ENCODE measurements around the gene PLXNB1. TPM values are rescaled to one million over a fixed set of nuclear protein-coding genes. Genes with fewer than 3 reads are reported as not detected.

PLXNB1 gene
- total and polyA plus RNA-seq, 2 of the 13 experiments (the other 11 are each of a cell fraction or from before 2014, with no cell fraction given) = 86.0 to 143 TPM

DNA sequence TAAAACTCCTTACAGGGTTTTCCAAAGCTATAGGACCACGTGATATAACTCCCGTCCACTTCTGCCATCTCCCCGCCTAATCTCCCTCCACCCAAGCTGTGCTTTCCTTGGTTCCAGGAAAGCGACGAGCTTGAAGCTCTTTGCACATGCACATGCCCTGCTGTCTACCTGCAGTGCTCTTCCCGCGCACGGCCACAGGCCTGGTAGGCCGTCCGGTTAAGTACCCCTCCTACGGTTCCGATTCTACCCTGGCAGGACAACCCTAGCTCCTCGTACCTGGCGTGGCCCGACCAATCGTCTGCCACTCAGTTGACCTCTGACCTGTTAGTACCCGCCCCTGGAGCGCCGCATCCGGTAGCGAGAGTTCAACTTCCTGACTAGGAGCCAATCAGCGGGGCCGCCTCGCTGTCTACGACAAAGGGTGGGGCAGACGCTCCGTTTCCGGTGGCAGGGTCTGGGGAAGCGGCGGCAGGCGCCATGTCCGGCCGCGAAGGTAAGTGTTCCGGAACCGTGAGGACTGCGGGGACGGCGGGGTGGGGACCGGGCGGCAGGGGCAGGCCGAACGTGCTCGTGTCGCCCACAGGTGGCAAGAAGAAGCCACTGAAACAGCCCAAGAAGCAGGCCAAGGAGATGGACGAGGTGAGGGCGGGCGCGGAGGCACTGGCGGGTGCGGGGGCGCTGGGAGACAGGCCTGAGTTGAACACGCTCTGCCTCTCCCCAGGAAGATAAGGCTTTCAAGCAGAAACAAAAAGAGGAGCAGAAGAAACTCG, 10.1 kb upstream of the PLXNB1 start, which contains the start of the genes CCDC51 and TMA7 (continued):
- no peak for TF ChIP-seq ATF7 (IDR thresholded peaks at IDR 0.05)
- TF ChIP-seq ATF7 (CRISPR knock-in tag; IDR thresholded peaks at IDR 0.05) = no peak
- no peak for TF ChIP-seq HMG20A (CRISPR knock-in tag; IDR thresholded peaks at IDR 0.05; ENCODE audit: borderline replicate concordance)
- peak; percentile 25; the same call in 1 of the 2 replicates for TF ChIP-seq ATF7-NPFF (CRISPR knock-in tag; IDR thresholded peaks at IDR 0.05; ENCODE audit: low read depth)
- no peak for TF ChIP-seq ZNF557 (CRISPR knock-in tag; IDR thresholded peaks at IDR 0.05)
- TF ChIP-seq LCORL (IDR thresholded peaks at IDR 0.05) = no peak
- TF ChIP-seq LCORL (CRISPR knock-in tag; IDR thresholded peaks at IDR 0.05) = peak; percentile 63; the same call in 1 of the 2 replicates
- TF ChIP-seq ZNF451 (CRISPR knock-in tag; IDR thresholded peaks at IDR 0.05) = peak; percentile 89; the same call in 1 of the 2 replicates
- TF ChIP-seq CBX5 (CRISPR knock-in tag; IDR thresholded peaks at IDR 0.05; ENCODE audit: borderline replicate concordance) = no peak
- peak; percentile 64; the same call in 1 of the 2 replicates for TF ChIP-seq REPIN1 (CRISPR knock-in tag; IDR thresholded peaks at IDR 0.05; ENCODE audit: borderline replicate concordance, low read depth)
- TF ChIP-seq, protein P1, sequence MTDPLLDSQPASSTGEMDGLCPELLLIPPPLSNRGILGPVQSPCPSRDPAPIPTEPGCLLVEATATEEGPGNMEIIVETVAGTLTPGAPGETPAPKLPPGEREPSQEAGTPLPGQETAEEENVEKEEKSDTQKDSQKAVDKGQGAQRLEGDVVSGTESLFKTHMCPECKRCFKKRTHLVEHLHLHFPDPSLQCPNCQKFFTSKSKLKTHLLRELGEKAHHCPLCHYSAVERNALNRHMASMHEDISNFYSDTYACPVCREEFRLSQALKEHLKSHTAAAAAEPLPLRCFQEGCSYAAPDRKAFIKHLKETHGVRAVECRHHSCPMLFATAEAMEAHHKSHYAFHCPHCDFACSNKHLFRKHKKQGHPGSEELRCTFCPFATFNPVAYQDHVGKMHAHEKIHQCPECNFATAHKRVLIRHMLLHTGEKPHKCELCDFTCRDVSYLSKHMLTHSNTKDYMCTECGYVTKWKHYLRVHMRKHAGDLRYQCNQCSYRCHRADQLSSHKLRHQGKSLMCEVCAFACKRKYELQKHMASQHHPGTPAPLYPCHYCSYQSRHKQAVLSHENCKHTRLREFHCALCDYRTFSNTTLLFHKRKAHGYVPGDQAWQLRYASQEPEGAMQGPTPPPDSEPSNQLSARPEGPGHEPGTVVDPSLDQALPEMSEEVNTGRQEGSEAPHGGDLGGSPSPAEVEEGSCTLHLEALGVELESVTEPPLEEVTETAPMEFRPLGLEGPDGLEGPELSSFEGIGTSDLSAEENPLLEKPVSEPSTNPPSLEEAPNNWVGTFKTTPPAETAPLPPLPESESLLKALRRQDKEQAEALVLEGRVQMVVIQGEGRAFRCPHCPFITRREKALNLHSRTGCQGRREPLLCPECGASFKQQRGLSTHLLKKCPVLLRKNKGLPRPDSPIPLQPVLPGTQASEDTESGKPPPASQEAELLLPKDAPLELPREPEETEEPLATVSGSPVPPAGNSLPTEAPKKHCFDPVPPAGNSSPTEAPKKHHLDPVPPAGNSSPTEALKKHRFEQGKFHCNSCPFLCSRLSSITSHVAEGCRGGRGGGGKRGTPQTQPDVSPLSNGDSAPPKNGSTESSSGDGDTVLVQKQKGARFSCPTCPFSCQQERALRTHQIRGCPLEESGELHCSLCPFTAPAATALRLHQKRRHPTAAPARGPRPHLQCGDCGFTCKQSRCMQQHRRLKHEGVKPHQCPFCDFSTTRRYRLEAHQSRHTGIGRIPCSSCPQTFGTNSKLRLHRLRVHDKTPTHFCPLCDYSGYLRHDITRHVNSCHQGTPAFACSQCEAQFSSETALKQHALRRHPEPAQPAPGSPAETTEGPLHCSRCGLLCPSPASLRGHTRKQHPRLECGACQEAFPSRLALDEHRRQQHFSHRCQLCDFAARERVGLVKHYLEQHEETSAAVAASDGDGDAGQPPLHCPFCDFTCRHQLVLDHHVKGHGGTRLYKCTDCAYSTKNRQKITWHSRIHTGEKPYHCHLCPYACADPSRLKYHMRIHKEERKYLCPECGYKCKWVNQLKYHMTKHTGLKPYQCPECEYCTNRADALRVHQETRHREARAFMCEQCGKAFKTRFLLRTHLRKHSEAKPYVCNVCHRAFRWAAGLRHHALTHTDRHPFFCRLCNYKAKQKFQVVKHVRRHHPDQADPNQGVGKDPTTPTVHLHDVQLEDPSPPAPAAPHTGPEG (CRISPR knock-in tag; IDR thresholded peaks at IDR 0.05) = peak; percentile 17; the same call in 1 of the 2 replicates
- peak; percentile 83; the same call in 1 of the 2 replicates for TF ChIP-seq ZNF543 (CRISPR knock-in tag; IDR thresholded peaks at IDR 0.05)
- TF ChIP-seq, protein P2, sequence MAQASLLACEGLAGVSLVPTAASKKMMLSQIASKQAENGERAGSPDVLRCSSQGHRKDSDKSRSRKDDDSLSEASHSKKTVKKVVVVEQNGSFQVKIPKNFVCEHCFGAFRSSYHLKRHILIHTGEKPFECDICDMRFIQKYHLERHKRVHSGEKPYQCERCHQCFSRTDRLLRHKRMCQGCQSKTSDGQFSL (CRISPR knock-in tag; IDR thresholded peaks at IDR 0.05) = no peak
- TF ChIP-seq ZBTB3 (CRISPR knock-in tag; IDR thresholded peaks at IDR 0.05; ENCODE audit: borderline replicate concordance, low read depth) = no peak; the same call in 1 of the 2 replicates
- peak; percentile 79; the same call in 1 of the 2 replicates for TF ChIP-seq KDM2A (CRISPR knock-in tag; IDR thresholded peaks at IDR 0.05; ENCODE audit: borderline replicate concordance, low read depth)
- no peak; the same call in 1 of the 2 replicates for TF ChIP-seq SOX5 (CRISPR knock-in tag; IDR thresholded peaks at IDR 0.05; ENCODE audit: borderline replicate concordance)
- TF ChIP-seq ZNF430 (CRISPR knock-in tag; IDR thresholded peaks at IDR 0.05) = peak; percentile 81
- TF ChIP-seq ZNF234 (CRISPR knock-in tag; conservative IDR thresholded peaks at IDR 0.05) = no peak
- TF ChIP-seq ZNF616 (CRISPR knock-in tag; IDR thresholded peaks at IDR 0.05; ENCODE audit: low read depth) = peak; percentile 88
- TF ChIP-seq ZNF160 (CRISPR knock-in tag; IDR thresholded peaks at IDR 0.05) = 0 out of 2 replicates have a peak, but pooled peaks have one; percentile 32
- TF ChIP-seq KLF9 (CRISPR knock-in tag; IDR thresholded peaks at IDR 0.05; ENCODE audit: low read depth) = no peak
- TF ChIP-seq YY1 (IDR thresholded peaks at IDR 0.05; ENCODE audit: insufficient read depth, insufficient replicate concordance, low read depth, low read length) = peak; percentile 91
- no peak for TF ChIP-seq FOSL1 (CRISPR knock-in tag; IDR thresholded peaks at IDR 0.05; ENCODE audit: borderline replicate concordance)
- no peak for TF ChIP-seq GPN1 (CRISPR knock-in tag; IDR thresholded peaks at IDR 0.05; ENCODE audit: borderline replicate concordance)

Measured in HepG2 (cell line).